Hematopoietic multipotent progenitor cell treated with erythropoietin and hydrocortisone succinate and interleukin-3 and kit ligand, for 15 days (in vitro differentiated cells): ENCODE results near the gene TSPAN18.

Experiments
- DNase-seq: peaks from one replicate; pipeline ENCODE4 v3.0.0-alpha.2; 2015; ENCODE audit warnings: low spot score

TSPAN18 gene

GRCh38 chr11:44726283-44727113 is at the start of gene TSPAN18:
Gene TSPAN18 (plus strand): TSS chr11:44726962. CDS start chr11:44906417, 179,455 bp downstream.
- no peak for DNase-seq

DNA sequence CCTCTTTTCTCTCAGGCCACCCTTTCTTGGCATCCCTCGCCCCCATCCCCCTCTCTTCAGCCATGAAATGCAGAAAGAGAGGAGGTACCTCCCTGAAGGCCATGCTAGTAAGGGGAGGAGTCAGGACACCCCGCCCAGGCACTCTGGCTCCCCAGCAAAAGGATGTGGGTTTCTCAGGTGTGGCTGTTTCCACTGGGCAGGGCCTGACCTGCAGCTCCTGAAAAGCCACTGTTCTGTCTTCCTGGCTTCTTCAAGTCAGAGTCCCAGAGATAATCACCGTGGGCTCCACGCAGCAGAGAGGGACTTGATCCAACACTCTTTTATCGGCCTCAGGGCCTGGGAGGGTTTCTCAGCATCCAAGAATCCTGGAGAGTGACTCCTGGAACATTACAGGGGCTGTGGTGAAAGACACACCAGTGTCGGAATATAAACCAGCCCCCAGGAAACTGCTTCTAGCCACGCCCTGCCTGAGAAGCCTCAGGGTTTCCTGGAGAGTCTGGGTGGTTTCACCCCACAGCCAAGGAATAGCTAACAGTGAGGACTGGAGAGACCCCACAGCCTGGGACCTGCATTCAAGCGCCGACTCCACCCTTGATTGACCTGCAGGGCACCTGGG is 45.7 kb upstream of the TSPAN18 start:
- DNase-seq: no peak

DNA sequence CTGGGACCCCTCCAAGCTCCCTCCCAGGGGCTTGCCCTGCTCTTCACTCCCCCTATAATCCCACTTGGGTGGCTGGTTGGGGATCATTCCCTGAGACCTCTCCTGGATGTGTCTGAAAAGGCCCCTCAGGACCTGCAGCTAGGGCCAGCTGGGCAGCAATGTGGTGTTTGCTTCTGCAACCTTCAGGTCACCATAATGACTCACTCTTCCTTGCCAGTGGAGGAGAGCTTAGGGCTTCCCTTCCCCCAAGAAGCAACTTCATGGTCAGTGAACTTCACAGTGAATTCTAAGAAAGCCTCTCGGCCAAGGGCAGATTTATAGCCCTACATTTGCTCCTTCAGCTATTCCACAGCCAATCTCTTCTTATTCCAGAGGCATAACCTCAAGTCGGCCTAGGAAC is 45.1 kb upstream of the TSPAN18 start:
- DNase-seq: no peak

GRCh38 chr11:44684859-44685281 is 41.9 kb upstream of the TSPAN18 start:
- DNase-seq: no peak

GRCh38 chr11:44687388-44687787 is 39.4 kb upstream of the TSPAN18 start:
- no peak for DNase-seq

- no peak for DNase-seq
Measured at GRCh38 chr11:44689265-44689664, 37.5 kb upstream of the TSPAN18 start.

DNA sequence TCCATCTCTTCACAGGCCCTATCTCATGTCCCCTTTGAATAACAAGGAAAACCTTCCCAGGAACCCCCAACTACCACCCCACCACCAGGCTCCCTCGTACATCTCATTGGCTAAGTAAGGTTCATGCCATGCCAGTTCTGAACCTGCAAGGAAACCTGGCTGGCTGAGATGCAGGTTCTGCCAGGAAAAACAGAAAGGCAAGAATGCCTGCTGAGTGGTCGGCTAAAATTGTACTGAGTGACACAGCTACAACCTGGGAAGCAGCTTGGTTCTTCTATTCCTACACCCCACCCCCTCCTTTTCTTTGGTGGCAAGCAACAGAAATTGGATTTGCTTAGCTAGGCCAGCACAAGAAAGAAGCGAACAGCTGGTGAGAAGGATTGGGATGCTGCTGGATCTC is 36.1 kb upstream of the TSPAN18 start:
- DNase-seq: no peak

DNA sequence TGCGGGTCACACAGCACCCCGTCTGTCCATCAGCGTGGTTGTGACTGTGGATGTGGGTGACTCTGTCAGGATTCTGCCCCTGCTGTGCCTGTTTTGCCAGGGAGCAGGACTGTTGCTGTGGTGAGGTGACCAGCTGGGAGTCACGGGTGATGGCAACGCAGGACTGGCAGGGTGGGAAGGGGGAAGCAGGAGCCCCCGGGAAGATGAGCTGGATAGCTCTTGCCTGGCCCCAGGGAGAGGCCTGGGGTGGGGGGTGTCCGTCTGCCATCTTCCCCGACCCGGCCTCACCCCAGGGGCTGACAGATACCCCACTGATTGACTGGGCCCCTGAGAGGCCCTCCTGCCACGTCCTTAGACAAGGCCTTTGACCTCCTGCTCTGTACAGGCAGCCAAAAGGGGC is 34.3 kb upstream of the TSPAN18 start:
- DNase-seq: no peak

DNA sequence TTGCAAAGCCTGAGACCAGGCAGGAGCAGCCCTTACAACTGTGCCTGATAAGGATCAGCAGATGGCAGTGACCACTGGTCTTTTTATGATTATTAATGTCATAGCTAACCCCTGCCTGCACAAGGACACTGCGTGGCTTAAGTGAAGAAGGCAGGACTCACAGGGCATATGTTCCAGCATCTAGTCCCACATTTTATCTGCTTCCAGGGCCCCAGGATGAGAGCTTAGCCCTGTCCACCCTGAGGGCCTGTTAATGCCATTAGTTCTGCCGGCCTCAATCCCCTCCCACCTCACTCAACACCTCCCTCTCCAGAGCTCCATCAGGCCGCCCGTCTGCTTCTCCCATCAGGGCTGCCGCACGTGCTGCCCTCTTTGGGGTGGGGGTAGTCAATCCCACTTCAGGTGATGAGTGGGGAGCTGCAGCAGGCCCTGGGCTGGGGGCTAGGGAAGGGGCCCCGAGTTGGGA is 33.1 kb upstream of the TSPAN18 start:
- no peak for DNase-seq

- DNase-seq: no peak
Measured at GRCh38 chr11:44694443-44694842, 32.3 kb upstream of the TSPAN18 start.

- DNase-seq: no peak
Measured at GRCh38 chr11:44695169-44695833, 31.5 kb upstream of the TSPAN18 start.

DNA sequence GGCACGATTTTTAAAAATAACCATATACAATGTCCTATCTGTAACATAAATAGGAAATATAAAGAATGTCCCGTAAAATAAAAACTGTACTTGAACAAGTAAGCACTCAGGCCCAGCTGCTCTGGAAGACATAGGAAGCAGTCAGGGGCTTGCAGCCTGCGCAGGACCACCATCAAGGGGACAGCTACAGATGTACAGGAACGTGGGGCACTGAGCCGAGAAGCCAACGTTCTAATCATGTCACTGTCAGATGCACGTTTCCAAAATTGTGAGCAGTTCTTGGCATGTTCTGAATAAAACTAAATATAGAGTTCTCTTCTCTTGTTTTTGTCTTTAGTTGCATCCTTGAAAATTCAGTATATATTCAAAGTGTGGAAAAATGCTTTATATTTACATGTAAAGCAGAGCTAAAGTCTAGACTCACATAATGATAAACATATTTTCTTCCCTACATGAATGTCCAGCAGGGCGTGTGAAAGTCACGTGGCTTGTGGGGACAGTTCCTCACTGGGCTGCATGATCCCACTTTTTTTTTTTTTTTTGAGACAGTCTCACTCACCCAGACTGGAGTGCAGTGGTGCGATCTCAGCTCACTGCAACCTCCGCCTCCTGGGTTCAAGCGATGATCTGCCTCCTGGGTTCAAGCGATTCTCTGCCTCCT is 28.4 kb upstream of the TSPAN18 start:
- no peak for DNase-seq

- DNase-seq: no peak
Measured at GRCh38 chr11:44699497-44700408, 27.0 kb upstream of the TSPAN18 start.

GRCh38 chr11:44701276-44701675 is 25.5 kb upstream of the TSPAN18 start:
- no peak for DNase-seq

GRCh38 chr11:44702889-44703288 is 23.9 kb upstream of the TSPAN18 start:
- DNase-seq: no peak

DNA sequence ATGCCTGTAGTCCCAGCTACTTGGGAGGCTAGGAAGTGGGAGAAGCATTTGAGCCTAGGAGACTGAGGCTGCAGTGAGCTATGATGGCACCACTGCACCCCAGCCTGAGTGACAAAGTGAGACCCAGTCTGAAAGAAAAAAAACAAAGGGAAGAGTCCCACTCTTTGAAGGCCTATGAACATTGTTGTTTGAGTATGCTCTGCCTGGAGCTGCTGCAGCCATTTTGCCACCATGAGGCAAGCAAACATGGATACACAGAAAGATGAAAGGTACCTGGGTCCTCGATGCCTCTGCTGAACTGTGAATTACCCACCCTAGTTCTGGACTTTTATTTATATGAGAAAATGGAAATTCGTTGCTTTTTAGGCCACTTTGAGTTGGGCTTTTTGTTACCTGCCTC is 19.7 kb upstream of the TSPAN18 start:
- no peak for DNase-seq

DNA sequence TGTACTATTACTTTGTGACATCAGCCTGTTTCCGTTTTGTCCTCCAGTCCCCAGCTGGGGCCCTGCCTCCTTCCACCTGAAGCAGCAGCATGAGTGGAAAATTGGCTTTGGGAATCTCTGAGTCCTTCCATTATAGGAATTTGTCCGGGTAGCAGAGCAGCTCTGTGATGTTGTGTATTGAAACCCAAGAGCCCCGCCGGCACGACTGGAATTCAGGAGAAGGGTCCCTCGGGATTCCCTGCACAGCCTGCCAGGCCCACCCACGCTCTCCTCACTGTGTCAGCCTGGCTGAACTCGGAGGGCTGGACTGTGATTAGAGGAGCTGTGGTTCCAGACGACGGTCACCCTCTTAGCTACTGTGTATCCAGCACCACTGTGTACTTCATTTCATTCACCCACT is 18.8 kb upstream of the TSPAN18 start:
- DNase-seq: no peak

DNA sequence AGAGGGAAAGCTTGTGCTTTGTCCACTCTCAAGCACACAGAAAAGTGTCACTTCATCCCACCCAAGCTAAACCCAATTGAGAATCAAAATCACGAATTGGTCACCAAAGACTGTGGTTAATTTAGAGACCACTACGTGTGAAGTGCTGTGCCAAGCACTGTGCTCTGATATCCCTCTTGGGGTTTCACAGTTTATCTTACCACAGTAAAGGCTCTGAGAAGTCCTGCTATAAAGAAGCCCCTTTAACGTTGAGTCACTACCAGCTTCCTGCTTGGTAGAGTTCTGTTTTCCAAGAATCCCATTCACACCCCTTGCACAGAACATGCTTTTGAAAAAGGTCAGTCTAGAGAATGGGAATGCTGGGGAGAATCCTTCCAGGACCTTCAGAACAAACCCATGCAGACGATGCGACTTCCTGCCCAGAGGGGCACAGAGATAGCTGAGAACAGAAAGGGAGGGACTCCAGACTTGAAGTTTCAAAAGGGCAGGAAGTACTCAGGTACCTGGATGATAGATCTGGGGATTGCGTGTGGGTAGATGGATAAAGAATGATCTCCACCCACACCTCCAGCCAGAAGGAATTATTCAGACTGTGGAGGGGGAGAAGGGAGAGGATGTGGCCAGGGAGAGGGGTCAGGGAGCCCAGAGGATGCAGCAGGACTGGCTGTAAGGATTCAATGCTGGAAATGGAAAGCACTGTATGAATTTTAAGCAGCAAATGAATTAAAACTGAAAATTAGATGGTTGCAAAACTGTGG is 18.1 kb upstream of the TSPAN18 start:
- no peak for DNase-seq

- no peak for DNase-seq
Measured at GRCh38 chr11:44709281-44709562, 17.5 kb upstream of the TSPAN18 start.

DNA sequence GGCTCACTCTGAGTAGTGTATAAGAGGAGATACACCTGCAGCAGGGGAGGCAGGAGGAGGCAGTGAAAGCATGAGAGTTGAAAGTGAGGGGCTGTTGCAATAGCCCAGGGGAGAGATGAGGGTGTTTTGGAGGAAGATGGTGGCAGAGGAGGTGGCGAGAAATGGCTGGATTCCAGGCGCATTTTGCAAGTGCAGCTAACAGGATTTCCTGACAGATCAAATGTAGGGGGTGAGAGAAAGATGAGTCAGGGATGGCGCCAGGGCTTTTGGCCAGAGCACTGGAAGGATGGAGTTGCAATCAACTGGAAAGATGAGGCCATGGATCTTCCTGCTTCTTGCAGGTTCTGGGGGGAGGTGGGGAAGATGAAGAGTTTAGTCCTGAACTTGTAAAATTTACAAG is 16.8 kb upstream of the TSPAN18 start:
- DNase-seq: no peak
